T-helper 2 cell (primary cell): ENCODE data around the gene DCTN4.

Experiments used
- DNase-seq, 5 experiments: peaks; one replicate each; pipeline versions ENCODE4 v3.0.0 to v3.0.0-alpha.2; 2012 to 2022

Gene DCTN4

GRCh38 chr5:150665044-150665443, 93.8 kb downstream of the DCTN4 start:
- DNase-seq = no peak

- no peak for DNase-seq
Measured at GRCh38 chr5:150663936-150664335, 94.9 kb downstream of the DCTN4 start.

GRCh38 chr5:150662731-150663516, 95.9 kb downstream of the DCTN4 start:
- no peak for DNase-seq

GRCh38 chr5:150661821-150662596, 96.8 kb downstream of the DCTN4 start:
- DNase-seq = no peak

- no peak for DNase-seq
Measured at GRCh38 chr5:150661086-150661485, 97.7 kb downstream of the DCTN4 start, which contains the start of gene MYOZ3. TSS of gene MYOZ3 (plus strand) at chr5:150661251. CDS start at chr5:150662942, 1,691 bp downstream.

GRCh38 chr5:150660108-150660831, 98.5 kb downstream of the DCTN4 start:
- no peak for DNase-seq

GRCh38 chr5:150659360-150660107, 99.3 kb downstream of the DCTN4 start:
- no peak for DNase-seq

- no peak for DNase-seq
Measured at GRCh38 chr5:150658699-150659265, 100.0 kb downstream of the DCTN4 start.
